ENCODE measurements around the gene BCDIN3D.
"Not testable (repeated sequence)": the region's sequence is repeated elsewhere in the genome, so short reads cannot be mapped to it uniquely, and the experiment has no call there.

The BCDIN3D gene

DNA sequence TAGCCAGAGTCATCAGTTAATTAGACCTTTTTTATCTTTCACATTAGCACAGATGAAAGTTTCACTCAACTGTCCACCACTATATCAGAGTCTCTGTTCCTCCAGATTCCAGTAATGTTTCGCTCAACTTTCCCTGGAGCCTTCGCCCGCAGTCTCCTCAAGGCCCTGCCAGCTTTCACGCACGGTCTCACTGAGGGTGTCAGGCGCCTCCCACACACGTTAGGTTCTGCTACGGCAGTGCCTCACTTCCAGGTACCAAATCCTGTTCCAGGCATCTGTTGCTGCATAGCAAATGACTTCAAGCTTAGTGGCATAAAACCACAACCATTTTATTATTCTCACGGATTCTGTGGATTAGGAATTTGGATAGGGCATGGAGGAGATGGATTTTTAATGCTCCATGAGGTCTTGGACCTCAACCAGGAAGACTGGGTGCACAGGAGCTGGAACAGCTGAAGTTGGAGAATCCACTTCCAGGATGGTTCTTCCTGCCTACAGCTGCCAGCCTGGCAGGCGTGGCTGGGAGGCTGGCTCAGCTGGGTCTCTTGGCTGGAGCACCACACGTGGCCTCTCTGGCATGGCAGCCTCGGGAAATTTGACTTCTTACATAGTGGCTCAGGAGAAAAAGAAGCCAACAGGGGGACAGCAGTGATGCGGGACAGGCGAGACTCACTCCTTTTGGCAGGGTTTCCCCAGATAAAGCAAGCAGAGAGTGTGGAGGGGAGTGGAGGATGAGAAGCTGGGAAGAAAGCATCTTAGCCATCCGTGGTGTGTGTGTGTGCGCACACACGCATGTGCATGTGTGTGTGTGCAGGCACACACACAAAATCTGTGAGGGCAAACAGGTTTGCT is 21.3 kb upstream of the BCDIN3D start:
- Histone ChIP-seq H3K9me3 (no peaks in the 10 kb centered on the region; the same call in 1 of the 2 replicates), H3K4me1 (peaks cover 3% of the 10 kb centered on the region; the same call in 1 of the 2 replicates), H3K27me3 (no peaks in the 10 kb centered on the region), H3K36me3 (no peaks in the 10 kb centered on the region), H3K4me2 (no peak overlapping the region), H3K9ac (no peak overlapping the region), H3K27ac (no peak overlapping the region), H3K4me3 (no peak overlapping the region), H4K20me1 (no peaks in the 10 kb centered on the region)
- no peak for TF ChIP-seq Cebpa-rat (IDR thresholded peaks at IDR 0.05)

DNA sequence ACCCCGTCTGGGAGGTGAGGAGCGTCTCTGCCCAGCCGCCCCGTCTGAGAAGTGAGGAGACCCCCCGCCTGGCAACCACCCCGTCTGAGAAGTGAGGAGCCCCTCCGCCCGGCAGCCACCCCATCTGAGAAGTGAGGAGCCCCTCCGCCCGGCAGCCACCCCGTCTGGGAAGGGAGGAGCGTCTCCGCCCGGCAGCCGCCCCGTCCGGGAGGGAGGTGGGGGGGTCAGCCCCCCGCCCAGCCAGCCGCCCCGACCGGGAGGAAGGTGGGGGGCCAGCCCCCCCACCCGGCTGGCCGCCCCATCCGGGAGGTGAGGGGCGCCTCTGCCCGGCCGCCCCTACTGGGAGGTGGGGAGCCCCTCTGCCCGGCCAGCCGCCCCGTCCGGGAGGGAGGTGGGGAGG is 18.0 kb upstream of the BCDIN3D start:
- H3K36me3 ChIP-seq, H3K9me3 ChIP-seq, H3K27me3 ChIP-seq, H4K20me1 ChIP-seq, H3K4me1 ChIP-seq, H3K4me2 ChIP-seq, H3K27ac ChIP-seq, H3K9ac ChIP-seq, H3K4me3 ChIP-seq: not testable (repeated sequence)

DNA sequence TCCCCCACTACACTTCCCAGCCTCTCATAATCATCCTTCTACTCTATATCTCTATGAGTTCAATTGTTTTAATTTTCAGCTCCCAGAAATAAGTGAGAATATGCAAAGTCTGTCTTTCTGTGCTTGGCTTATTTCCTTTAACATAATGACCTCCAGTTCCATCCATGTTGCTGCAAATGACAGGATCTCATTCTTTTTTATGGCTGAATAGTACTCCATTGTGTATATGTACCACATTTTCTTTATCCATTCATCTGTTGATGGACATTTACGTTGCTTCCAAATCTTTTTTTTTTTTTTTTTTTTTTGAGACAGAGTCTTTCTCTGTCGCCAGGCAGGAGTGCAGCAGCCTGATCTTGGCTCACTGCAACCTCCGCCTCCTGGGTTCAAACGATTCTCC is 13.0 kb upstream of the BCDIN3D start:
- not testable (repeated sequence) for H4K20me1 ChIP-seq, H3K36me3 ChIP-seq, H3K9me3 ChIP-seq, H3K27ac ChIP-seq, H3K27me3 ChIP-seq, H3K4me1 ChIP-seq, H3K9ac ChIP-seq, H3K4me2 ChIP-seq, H3K4me3 ChIP-seq

DNA sequence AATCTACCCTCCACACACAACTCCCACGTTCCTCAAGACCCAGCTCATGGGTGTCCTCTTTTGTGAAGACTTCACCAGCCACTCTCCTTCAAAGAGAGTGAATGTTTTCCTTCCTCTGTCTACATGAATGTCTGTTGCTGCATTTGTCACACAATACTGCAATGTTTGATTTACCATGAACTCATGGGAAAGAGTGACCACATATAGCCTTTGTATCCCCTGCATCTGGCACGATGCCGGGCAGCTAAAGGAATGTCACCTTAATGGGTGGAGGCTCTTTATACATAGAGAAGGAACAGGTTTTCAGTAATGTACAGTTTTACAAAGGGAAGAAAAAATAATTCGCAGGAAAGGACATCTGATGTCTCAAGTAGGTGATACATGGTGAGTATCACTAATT is 12.1 kb upstream of the BCDIN3D start:
- TF ChIP-seq Cebpa-rat (IDR thresholded peaks at IDR 0.05): no peak
- H4K20me1 ChIP-seq: no peaks in the 10 kb centered on the region
- no peak overlapping the region for H3K27ac ChIP-seq
- no peak overlapping the region for H3K4me2 ChIP-seq
- no peaks in the 10 kb centered on the region for H3K36me3 ChIP-seq
- no peaks in the 10 kb centered on the region; the same call in 1 of the 2 replicates for H3K9me3 ChIP-seq
- H3K4me3 ChIP-seq: no peak overlapping the region
- no peak overlapping the region for H3K9ac ChIP-seq
- H3K27me3 ChIP-seq: no peaks in the 10 kb centered on the region
- H3K4me1 ChIP-seq: no peaks in the 10 kb centered on the region

DNA sequence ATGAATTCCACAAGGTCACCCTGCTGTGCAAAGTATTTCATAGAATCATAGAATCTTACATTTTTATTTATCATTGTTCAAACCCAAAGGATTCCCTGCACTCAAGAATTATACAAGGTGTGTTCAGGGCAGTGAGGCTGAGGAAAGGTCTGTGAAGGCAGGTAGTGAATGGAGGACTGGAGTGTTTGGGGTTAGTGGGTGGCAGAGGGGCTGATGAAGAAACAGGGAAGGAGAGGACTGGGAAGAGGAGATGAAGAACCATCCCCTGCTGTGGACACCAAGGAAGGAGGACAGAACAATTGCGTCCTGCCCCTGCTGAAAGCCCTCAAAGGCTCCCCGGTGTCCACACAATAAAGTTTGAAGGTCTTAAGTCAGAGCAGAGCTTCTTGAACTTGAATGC is 10.8 kb upstream of the BCDIN3D start:
- Histone ChIP-seq H3K27me3 (no peaks in the 10 kb centered on the region), H3K4me2 (no peak overlapping the region), H3K9ac (no peak overlapping the region), H3K36me3 (no peaks in the 10 kb centered on the region), H3K9me3 (no peaks in the 10 kb centered on the region), H3K27ac (no peak overlapping the region), H3K4me1 (no peaks in the 10 kb centered on the region), H4K20me1 (no peaks in the 10 kb centered on the region), H3K4me3 (no peak overlapping the region)
- TF ChIP-seq Cebpa-rat (IDR thresholded peaks at IDR 0.05): no peak

GRCh38 chr12:49847161-49847560 is 4.3 kb upstream of the BCDIN3D start:
- H3K27ac ChIP-seq: peak overlapping the region; percentile 23
- H3K36me3 ChIP-seq: no peaks in the 10 kb centered on the region
- H3K9ac ChIP-seq: no peak overlapping the region
- TF ChIP-seq Cebpa-rat (IDR thresholded peaks at IDR 0.05): no peak
- H3K4me1 ChIP-seq: peaks cover 36% of the 10 kb centered on the region
- no peaks in the 10 kb centered on the region for H4K20me1 ChIP-seq
- H3K27me3 ChIP-seq: no peaks in the 10 kb centered on the region
- H3K9me3 ChIP-seq: no peaks in the 10 kb centered on the region
- peak overlapping the region; percentile 1; the same call in 1 of the 2 replicates for H3K4me3 ChIP-seq
- H3K4me2 ChIP-seq: peak overlapping the region; percentile 70

GRCh38 chr12:49846032-49846431 is 3.1 kb upstream of the BCDIN3D start:
- no peak overlapping the region for H3K9ac ChIP-seq
- H3K27me3 ChIP-seq: no peaks in the 10 kb centered on the region
- peaks cover 45% of the 10 kb centered on the region for H3K4me1 ChIP-seq
- H3K9me3 ChIP-seq: no peaks in the 10 kb centered on the region
- no peak overlapping the region for H3K27ac ChIP-seq
- H3K4me2 ChIP-seq: no peak overlapping the region
- H4K20me1 ChIP-seq: no peaks in the 10 kb centered on the region
- H3K36me3 ChIP-seq: no peaks in the 10 kb centered on the region
- TF ChIP-seq Cebpa-rat (IDR thresholded peaks at IDR 0.05): no peak
- H3K4me3 ChIP-seq: no peak overlapping the region

DNA sequence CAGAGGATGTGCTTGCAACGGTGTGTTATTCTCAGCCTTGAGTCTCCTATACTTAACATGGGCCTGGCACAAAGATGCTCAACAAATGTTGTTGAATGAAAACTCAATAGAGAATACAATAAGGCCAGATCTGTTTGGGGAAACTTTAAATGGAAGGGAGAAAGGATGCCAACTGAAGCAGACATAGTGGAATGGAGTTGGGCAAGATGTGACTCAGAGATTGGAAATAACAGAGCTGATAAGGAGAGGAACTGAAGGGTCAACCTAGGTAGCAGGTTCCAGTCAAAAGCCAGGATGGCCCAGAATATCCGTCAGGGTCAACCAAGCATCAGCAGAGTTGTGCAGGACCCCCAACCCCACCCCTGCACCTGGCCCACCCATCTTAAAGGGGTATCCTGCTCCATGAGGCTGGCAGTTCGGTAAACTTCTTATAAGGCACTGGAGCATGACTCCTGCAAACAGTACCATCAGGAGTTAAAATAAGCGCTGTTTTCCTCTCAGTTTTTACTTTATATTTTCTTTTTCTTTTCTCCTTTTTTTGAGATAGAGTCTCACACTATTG is 1.1 kb upstream of the BCDIN3D start:
- no peaks in the 10 kb centered on the region for H3K36me3 ChIP-seq
- H3K27ac ChIP-seq: no peak overlapping the region
- H3K9ac ChIP-seq: no peak overlapping the region
- no peaks in the 10 kb centered on the region for H3K27me3 ChIP-seq
- no peak for TF ChIP-seq Cebpa-rat (IDR thresholded peaks at IDR 0.05)
- H3K4me1 ChIP-seq: peaks cover 58% of the 10 kb centered on the region
- no peak overlapping the region; the same call in 1 of the 2 replicates for H3K4me3 ChIP-seq
- no peaks in the 10 kb centered on the region for H3K9me3 ChIP-seq
- H4K20me1 ChIP-seq: no peaks in the 10 kb centered on the region
- peak overlapping the region; percentile 90 for H3K4me2 ChIP-seq

DNA sequence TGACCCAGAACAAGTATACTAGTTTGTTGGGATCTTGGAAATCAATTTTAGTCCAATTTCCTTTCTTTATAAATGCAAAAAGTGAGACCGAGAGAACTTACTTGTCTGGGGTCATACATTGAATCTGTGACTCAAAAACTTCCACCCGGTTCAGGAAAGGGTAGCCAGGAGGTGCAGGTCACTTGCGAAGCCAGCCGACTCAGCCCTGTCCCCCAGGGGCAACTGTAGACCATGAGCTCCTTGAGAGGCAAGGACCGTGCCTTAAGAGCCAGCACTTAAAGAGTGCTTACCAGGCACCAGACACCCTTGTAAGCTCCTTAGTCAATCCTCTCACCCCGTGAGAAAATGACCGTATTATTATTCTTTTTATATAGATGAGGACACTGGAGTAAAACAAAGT is 505 bp upstream of the BCDIN3D start:
- Histone ChIP-seq H3K9ac (peak overlapping the region; percentile 84), H3K4me1 (peaks cover 58% of the 10 kb centered on the region), H3K27ac (peak overlapping the region; percentile 82), H3K4me2 (peak overlapping the region; percentile 90), H4K20me1 (no peaks in the 10 kb centered on the region), H3K36me3 (no peaks in the 10 kb centered on the region), H3K27me3 (no peaks in the 10 kb centered on the region), H3K4me3 (peak overlapping the region; percentile 73), H3K9me3 (no peaks in the 10 kb centered on the region)
- no peak for TF ChIP-seq Cebpa-rat (IDR thresholded peaks at IDR 0.05)

- Histone ChIP-seq H3K9me3 (no peaks in the 10 kb centered on the region), H3K9ac (no peak overlapping the region), H3K36me3 (no peaks in the 10 kb centered on the region), H3K4me2 (no peak overlapping the region), H3K4me3 (no peak overlapping the region), H3K27ac (no peak overlapping the region), H3K27me3 (no peaks in the 10 kb centered on the region), H4K20me1 (no peaks in the 10 kb centered on the region), H3K4me1 (peaks cover 35% of the 10 kb centered on the region)
- no peak for TF ChIP-seq Cebpa-rat (IDR thresholded peaks at IDR 0.05)
Observed at GRCh38 chr12:49838973-49839633, 3.8 kb downstream of the BCDIN3D start.
